WTC11 (cell line): ENCODE data around the gene CCM2.

Source experiments
- ATF2 ChIP-seq: sonication (generic); formaldehyde crosslinking; IDR thresholded peaks from 2 replicates; pipeline ENCODE4 v1.8.1; 2022; ENCODE audit warnings: low read depth, missing genetic modification reagents, borderline replicate concordance
- CTCF ChIP-seq: fragments of 200-600 bp; IDR thresholded peaks from 2 replicates; pipeline ENCODE4 v1.8.0; 2022; ENCODE audit warnings: antibody characterized with exemption
- E2F4 ChIP-seq: sonication (generic); formaldehyde crosslinking; IDR thresholded peaks from 2 replicates; pipeline ENCODE4 v1.8.1; 2022; ENCODE audit warnings: low read depth, mild to moderate bottlenecking, moderate library complexity, missing genetic modification reagents, borderline replicate concordance
- E2F5 ChIP-seq: sonication (generic); formaldehyde crosslinking; IDR thresholded peaks from 2 replicates; pipeline ENCODE4 v1.8.1; 2022; ENCODE audit warnings: mild to moderate bottlenecking, moderate library complexity, missing genetic modification reagents
- IRF1 ChIP-seq: sonication (generic); formaldehyde crosslinking; IDR thresholded peaks from 2 replicates; pipeline ENCODE4 v1.8.0; 2023; ENCODE audit warnings: missing genetic modification reagents
- MAX ChIP-seq: sonication (generic); formaldehyde crosslinking; IDR thresholded peaks from 2 replicates; pipeline ENCODE4 v1.8.0; 2022; ENCODE audit warnings: mild to moderate bottlenecking, missing genetic modification reagents
- NFE2L1 ChIP-seq: sonication (generic); formaldehyde crosslinking; IDR thresholded peaks from 2 replicates; pipeline ENCODE4 v1.8.1; 2023; ENCODE audit warnings: missing genetic modification reagents
- STAT6 ChIP-seq: sonication (generic); formaldehyde crosslinking; conservative IDR thresholded peaks from 2 replicates; pipeline ENCODE4 v1.8.1; 2023; ENCODE audit warnings: mild to moderate bottlenecking, low read depth, missing genetic modification reagents, moderate library complexity
- USF2 ChIP-seq: sonication (generic); formaldehyde crosslinking; IDR thresholded peaks from 2 replicates; pipeline ENCODE4 v1.8.1; 2023; ENCODE audit warnings: mild to moderate bottlenecking, missing genetic modification reagents, moderate library complexity
- ZBTB43 ChIP-seq: sonication (generic); formaldehyde crosslinking; IDR thresholded peaks from 2 replicates; pipeline ENCODE4 v1.8.1; 2023; ENCODE audit warnings: mild to moderate bottlenecking, missing genetic modification reagents

GRCh38 chr7:45074528-45075354 is 74.7 kb downstream of the CCM2 start:
- TF ChIP-seq IRF1 (CRISPR knock-in tag) (no peak), USF2 (CRISPR knock-in tag) (no peak), NFE2L1 (no peak), ATF2 (no peak), CTCF (no peak), E2F5 (CRISPR knock-in tag) (no peak), STAT6 (CRISPR knock-in tag) (no peak), MAX (CRISPR knock-in tag) (no peak), ZBTB43 (CRISPR knock-in tag) (no peak), E2F4 (CRISPR knock-in tag) (no peak)
